A204.1 (cell line): ENCODE data around the gene TMEM150B.

Experiments
- FAIRE-seq: peaks from 2 replicates; lab custom pipeline; 2012; peaks lifted over from hg19 to GRCh38; lab: Jason Lieb, UNC

The TMEM150B gene

DNA sequence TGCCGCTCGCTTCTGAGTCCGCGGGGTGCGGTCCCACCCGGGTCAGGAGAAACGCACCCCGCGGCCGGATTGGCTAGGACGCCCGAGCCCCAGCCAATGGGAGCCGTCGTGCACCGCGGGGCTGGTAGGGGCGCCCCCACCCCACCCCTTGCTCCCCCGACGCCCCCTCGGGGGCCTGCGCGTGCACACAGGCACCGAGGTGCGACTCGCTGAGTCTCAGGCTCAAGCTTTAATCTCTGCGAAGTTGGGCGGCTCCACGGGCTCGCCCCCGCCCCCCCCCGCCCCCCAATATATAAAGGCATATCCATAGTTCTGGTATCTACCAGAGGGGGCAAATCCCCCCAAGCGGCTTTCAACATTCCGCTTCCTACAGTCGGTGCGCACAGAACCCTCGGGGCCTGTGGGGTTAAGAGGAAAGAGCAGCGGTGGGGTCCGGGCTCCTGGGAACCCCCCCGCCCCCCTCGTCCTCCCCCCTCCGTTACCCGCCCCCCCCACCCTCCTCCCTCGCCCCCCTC, 29.6 kb upstream of the TMEM150B start, which contains the start of gene COX6B2:
TSS of gene COX6B2 (minus strand) at position 22 of the 515 bp plus-strand sequence. CDS start 198 bp downstream, outside the sequence.
- FAIRE-seq: no peak

DNA sequence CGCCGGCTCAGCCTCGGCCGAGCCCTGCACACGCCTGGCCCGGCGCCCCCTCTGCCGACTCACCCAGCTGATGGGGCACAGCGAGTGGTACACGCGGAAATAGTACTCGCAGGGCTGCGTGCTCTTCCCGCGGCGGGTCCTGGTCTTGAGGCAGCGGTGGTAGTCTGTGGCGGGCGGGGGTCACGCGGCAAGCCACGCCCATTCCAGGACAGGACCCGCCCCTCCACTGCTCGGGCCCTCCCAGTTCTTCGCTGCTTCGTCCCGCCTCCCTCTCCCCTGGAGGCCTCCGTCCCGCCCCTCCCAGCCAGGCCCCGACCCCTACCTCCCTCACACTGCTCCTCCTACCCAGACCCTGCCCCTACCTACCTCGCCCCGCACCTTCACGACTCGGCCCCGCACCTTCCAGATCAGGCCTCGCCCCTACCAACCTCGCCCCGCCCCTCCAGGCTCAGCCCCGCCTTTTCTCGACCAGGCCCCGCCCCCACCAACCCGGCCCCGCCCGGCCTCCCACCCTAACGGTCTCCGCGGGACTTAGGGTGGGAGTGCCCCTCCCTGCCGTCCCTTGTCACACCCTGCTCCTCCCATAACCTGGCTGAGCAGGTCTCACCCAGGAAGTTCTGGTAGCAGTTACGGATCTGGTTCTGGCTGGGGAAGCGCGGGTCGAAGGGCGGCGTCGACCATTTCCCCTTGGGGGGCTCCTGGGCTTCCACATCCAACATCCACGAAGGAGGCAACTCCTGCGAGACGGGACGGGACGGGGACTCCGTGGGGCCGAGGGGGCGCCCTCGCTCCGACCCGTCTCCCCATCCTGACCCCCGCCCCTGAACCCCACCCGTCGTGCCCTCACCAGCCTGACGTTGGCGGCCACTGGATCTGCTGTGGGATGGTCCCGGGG, 28.9 kb upstream of the TMEM150B start:
- no peak for FAIRE-seq

DNA sequence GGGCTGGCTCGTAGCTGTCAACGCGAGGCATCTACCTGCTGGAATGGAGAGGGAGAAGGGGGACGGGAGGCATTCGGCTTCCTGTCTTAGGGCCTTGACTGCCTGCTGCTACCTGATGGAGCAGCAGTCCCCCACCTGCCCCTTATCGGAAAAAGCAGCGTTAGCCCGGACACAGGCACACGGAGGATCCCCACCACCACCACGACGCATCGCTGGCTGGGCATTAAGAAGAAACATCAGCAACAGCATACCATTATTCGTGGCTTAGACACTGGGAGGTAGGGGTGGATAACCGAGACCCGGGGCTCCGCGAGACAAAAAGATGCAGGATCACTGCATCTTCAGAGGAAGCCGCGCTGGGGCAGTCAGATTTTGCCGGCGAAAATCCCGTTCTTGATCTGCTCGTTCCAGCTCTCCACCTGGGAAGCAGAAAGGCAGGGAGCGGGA, 28.2 kb upstream of the TMEM150B start:
- FAIRE-seq: no peak

DNA sequence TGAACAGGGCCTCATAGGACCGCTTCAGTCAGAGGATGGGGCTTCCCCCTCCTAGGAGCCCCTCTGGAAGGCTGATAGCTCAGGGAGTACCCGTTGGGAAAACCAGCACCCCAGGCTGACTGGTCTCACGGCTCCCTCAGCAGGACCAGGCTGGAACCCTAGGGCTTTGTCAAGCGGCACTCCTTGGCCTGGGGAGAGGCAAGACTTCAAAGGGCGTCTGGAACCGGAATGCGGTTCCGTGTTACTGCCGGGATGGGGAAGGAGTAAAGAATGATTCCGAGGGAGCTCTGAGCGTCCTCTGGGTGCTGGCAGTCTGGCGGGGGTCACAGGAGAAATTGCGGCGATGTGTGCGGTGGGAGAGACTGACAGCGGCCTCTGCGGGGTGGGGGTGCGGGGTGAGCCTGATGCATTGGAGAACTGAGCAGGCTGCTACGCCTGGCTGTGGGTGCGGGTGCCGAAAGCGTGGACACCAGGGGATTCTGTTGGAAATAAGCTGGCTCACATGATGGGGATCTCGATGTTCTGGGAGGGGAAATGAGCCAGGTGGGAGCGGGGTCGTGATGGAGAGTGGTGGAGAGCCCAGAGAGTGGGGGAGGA, 27.5 kb upstream of the TMEM150B start:
- no peak for FAIRE-seq

DNA sequence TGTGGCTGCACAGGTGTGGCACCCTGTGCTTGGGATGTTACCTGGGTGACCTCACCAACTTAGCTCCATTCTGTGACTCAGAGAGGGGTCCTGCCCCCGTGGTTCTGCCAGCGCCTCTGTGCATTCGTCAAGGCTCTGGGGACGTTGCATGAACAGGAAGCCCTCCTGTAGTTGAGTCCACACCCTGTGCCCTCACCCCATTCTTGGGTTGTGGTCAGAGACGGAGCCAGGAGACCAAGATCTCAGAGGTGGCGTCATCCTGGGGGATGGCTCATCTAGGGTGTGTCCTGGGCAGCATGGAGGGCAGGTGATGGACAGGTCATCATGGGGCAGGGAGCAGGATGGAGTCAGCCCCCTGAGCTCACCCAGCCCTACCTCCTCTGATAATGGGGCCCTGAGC, 26.9 kb upstream of the TMEM150B start:
- FAIRE-seq: no peak

DNA sequence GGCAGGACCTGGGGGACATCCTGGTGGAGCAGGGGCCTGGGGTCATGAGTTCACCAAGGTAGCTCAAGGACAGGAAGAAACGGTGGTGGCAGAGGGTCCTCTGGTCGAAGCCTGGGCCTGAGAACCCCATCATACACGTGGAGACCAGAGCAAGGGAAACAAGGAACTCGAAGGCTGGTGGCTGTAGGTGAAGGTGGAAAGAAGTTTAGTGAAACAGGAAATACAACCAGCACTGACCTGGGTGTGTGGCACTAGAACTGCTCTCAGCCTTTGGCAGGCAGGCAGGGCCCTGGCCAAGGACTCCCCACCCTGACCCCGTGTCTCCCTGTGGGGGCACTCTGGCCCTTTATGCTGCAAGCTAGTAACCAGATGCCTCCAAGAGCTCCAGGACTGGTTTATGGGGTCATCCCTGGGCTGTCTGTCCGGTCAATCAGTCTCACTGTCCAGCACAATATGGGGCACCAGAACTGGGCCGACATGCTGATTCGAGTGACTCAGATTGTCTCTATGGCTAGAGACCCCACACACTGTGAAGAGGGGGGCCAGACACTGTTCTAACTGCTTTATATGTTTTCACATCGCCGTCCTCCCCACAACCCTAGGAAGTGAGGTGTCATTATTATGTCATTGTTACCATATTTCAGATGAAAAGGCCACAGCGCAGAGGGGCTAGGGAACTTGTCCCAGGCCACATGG, 25.6 kb upstream of the TMEM150B start:
- no peak for FAIRE-seq

DNA sequence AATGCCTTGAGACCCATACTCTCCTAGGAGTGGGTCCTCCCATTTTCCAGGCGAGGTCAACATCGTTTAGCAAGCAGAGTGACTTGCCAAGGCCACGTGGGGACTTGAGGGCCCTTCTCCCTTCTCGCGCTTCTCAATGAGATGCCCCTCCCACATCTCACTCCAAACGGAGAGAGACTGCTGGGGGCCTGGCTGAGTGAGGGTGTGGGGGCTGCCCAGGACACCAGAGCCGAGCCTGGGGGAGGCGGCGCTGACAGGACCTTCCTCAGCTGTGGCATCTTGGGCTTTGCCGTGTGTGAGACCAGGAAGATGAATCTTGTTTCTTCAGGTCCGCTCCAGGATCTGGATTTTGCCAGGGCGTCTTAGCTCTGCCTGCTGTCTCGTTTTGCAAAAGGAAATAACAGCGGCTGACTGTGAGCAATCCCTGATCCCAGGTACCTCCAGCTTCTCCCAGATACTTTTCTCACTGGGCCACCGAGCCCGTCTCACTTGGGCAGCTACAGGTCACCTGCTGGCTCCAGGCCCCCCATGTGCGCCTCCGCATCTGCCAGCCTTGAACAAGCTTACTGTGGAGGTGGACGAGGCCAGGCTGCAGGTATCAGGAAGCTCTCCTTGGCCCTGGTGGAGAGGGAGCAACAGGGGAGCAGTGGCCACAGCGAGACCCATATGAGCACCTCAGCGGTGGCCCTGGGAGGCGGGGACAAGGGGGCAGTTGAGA, 23.3 kb upstream of the TMEM150B start:
- FAIRE-seq: no peak

DNA sequence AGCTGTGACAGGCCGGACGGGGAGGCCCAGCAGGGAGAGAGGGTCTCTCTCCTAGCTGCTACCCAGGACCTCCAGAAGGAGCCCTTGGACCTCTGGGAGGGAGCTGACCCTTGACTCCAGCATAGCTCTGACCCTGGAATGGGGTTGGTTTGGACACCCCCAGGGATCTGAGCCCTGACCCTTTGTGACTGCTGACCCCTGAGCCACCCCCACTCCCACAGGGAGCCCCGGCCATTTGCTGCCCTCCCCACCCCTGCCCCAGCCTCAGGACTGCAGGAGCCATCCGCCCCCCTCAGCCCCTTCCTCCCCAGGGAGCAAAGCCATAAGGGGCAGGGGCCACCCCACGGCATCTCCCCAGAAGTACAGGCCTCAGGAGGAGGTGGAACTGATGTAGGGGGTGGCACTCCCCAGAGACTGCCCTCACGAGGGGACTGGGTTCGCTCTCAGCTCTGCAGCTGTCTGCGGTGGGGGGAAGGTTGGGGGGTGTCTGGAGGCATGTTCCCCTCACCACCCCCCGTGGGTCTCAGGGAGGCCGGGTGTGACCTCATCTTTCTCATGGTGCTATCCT, 22.4 kb upstream of the TMEM150B start:
- no peak for FAIRE-seq

DNA sequence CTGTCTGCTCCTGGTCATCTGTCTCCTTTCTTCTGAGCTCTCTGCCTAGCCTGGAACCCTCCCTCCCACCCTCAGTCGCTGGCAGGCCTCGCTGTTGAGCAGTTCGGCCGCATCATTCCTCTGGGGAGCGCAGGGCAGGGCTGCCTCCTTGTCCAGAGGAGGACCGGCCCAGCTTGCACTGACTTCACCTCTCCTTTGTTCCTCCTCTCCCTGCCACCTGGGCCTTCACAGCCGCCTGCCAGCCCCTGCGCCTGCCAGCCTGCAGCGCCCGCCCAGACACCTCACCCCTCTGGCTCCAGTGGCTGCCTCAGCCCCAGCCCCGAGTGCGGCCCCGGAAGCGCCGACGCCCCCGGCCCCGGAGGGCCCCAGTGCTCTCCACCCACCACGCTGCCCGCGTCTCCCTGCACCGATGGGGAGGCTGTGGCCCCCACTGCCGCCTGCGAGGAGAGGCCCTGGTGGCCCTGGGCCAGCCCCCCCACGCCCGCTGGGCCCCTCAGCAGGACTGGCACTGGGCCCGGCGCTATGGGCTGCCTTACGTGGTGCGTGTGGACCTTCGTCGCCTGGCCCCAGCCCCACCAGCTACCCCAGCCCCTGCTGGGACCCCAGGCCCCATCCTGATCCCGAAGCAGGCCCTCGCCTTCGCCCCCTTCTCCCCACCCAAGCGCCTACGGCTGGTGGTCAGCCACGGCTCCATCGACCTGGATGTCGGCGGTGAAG, 21.7 kb upstream of the TMEM150B start:
- no peak for FAIRE-seq

DNA sequence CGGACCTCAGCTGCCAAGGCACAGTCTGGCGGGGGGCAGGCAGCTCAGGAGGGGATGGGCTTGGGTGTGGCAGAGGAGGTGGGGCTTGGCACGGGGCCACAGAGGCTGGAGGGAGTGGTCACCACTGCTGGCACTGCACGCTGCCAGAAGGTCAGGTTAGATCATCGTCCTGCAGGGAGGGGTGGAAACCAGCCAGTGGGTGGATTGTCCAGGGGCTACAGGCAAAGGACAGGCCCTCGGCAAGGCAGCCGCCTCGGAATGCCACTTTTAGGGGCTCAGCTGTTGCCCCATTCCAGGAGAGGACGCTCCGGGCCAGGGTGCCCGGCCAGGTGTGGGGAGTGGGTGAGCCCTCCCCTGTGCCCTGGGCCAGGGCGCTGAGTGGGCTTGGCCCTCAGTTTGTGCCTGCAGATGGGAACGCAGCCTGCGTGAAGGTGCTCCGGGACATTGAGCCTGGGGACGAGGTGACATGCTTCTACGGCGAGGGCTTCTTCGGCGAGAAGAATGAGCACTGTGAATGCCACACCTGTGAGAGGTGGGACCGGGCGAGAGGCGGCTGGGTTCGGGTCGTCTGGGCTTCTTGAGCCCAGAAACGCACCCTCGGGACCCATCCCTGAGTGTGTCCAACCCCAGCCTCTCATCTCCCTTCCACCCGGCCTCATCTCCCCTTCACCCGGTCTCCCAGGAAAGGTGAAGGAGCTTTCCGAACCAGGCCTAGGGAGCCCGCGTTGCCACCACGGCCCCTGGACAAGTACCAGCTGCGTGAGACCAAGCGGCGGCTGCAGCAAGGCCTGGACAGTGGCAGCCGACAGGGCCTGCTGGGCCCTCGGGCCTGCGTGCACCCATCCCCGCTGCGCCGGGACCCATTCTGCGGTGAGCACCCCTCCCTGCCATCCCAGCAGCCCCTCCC, 20.9 kb upstream of the TMEM150B start:
- FAIRE-seq: no peak

DNA sequence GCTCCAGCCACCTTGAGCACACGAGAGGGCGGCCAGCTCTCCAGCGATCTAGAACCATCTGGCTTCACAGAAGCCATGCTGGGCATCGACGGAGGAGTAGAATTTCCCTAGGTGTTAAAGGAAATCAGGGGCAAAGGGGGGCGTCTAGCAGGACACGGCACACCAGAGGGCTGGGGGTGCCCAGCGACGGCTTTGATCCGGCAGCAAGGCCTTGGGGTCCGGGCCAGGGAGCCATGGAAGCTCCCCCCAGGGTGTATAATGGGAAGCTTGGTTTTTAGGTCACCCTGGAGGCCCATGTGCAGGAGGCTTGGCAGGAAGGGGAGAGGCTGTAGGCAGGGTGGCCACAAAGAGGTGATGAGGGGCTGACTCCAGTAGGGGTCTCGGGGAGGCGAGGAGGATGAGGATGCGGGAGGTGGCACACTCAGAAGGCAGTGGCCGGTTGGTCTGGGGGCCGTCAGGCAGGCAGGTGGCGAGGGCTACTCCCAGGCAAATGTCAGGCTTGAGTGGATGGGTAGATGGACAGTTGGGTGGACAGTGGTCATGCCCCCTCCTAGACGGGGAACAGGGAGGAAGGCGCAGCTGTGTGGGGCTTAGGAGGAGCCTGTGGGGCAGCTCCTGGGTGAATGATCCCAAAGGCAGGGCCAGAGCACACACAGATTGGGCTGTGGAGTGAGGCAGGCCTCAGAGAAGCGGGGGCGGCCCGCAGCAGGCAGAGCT, 20.1 kb upstream of the TMEM150B start:
- FAIRE-seq: no peak

DNA sequence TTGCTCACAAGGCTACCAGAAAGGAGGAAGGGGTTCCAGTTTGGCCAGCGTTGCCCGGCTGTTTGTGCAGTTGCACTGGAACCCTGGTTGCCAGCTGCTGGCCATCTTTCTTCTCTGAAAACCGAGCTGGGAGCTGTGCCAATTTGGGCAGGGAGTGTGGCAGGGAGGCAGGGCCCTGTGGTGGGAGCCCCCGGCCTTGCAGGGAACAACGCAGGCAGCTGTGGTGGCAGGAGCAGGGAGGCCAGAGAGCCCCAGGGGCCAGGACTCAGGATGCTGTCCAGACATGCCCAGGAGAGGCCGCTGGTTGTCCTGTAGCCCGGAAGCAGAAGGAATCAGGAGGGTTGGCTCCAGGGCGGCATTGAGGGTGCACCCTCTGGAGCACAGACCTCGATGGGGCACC, 19.3 kb upstream of the TMEM150B start:
- no peak for FAIRE-seq

DNA sequence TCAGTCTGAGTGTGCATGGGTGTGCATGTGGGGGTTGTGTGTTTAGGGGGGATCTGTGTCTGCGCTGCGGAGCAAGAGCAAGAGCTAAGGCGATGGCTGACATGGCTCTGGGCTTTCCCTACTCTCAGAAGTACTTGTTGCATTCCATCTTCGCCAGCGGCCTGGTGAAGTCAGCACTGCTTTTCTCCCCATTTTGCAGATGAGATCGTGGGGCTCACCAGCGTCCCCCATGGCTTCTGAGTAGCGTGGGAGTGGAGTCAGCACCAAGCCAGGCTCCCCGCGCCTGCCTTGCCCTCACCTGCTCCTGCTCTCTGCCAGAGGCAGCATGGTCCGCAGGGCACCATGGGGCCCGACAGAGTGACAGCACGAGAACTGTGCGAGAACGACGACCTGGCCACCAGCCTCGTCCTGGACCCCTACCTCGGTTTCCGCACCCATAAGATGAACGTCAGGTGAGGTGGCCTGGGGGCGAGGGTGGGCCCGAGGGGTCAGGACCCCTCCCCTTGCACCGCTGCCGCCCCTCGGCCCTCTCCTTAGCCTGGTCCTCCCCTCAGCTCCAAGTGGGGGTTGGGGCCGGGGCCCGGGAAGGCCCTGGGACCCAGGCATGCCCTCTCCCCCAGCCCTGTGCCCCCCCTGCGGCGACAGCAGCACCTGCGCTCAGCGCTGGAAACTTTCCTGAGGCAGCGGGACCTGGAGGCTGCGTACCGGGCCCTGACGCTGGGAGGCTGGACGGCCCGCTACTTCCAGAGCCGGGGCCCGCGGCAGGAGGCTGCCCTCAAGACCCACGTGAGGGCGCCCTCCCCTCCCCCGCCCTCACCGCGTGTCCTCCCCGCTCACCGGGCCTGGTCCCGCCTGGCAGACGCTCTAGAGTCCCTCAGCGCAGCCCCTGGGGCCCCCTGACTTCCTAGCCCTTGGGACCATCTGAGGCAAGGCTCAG, 16.7 kb upstream of the TMEM150B start:
- FAIRE-seq: no peak

DNA sequence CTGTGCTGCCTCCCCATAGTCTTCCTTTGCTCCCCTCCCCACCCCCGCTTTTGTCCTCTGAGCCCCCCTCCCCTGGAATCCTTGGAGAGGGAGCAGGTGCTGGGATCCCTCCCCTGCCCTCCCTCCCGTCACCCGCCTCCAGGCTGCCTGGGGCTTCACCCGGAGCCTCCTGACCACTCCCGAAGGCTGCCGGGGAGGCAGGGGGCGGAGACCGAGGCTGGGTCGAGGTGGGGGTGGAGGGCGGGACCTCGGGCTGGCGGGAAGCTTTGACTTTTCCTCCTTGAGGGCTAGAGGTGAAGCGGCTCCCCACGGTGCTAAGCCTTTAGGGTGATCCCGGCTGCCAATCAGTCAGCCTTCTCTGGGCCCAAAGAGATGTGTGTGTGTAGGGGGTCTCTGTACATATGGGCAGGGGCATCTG, 16.0 kb upstream of the TMEM150B start:
- no peak for FAIRE-seq

DNA sequence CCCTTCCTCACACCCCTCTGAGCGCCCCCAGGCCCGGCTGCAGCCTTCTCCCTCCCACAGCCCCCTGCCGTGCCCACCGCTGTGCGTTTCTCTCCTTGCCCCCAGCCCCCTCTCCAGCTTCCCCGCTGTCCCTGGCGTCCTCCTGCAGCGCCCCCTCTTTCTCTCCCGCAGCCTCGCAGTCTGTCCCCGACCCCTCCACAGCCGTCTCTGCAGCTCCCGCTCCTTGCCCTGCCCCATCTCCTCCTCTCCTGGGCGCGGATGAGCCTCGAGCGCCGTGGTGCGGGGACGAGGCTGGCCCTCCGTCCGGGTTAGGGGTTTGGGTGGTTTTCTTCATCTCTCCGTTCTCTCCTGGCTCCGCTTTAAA, 15.6 kb upstream of the TMEM150B start:
- FAIRE-seq: no peak

DNA sequence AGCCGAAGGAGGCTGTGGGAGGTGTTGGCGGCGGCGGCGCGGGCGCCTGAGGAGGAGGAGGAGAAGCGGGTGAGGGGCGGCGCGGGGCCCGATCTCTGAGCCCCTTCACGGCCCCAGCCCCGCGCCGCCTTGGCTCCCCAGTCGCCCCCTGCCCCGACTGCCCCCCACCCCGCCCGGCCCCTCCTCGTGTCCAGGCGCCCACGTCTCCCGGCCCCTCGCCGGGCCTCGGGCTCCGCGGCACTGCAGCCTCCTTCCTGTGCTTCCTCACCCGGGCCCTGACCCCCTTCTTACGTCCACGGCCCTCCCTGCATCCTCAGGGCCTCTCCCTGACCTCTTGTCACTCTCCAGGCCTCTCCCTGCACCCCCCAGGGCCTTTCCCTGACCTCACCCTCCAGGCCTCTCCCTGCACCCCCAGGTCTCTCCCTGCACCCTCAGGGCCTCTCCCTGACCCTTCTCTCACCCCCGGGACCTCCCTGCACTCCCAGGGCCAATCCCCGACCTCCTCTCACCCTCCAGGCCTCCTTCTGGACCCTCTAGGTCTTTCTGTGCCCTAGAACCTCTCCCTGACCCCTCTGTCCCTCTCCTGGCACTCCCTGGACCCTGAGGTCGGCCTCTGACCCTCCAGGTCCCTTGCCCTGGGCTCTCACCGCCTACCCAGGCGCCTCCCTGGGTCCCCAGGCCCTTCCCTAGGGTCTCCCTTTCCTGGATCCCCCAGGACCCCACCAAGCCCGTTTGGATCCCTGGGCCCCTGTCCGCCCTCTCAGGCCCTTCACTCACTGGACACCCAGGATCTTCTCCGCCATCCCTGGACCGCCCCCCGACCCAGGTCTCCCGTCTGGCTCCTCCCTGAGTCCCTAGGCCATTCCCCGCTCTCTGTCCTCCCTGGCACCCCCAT, 15.0 kb upstream of the TMEM150B start:
- FAIRE-seq: no peak
